Measurements from ENCODE around the gene NARF. TPM values are rescaled to one million over a fixed set of nuclear protein-coding genes. Genes with fewer than 3 reads are reported as not detected.
A peak's percentile ranks its signal among the peaks of the same experiment; 100 is the strongest.
"Not testable (repeated sequence)": the region's sequence is repeated elsewhere in the genome, so short reads cannot be mapped to it uniquely, and the experiment has no call there.

The NARF gene
- polyA plus RNA-seq, 12 donors: 35.0 to 81.2 (median 66.0) TPM; not detected in 1

- peak; percentile 95 for DNase-seq
Observed at GRCh38 chr17:82496529-82497434, 38.2 kb downstream of the NARF start.

- peak; percentile 48 for DNase-seq
Observed at GRCh38 chr17:82497483-82498405, 39.2 kb downstream of the NARF start.

- no peak for DNase-seq
Observed at GRCh38 chr17:82502207-82502606, 43.7 kb downstream of the NARF start.

- no peak for DNase-seq
Observed at GRCh38 chr17:82503094-82503727, 44.7 kb downstream of the NARF start.

GRCh38 chr17:82503728-82504308 lies 45.3 kb downstream of the NARF start:
- DNase-seq: no peak

GRCh38 chr17:82505296-82505695 lies 46.8 kb downstream of the NARF start:
- no peak for DNase-seq

- DNase-seq: not testable (repeated sequence)
Observed at GRCh38 chr17:82506402-82506801, 47.9 kb downstream of the NARF start.

GRCh38 chr17:82507631-82508175 lies 49.2 kb downstream of the NARF start:
- DNase-seq: no peak

- DNase-seq: not testable (repeated sequence)
Observed at GRCh38 chr17:82511642-82512041, 53.1 kb downstream of the NARF start.

- DNase-seq: not testable (repeated sequence)
Observed at GRCh38 chr17:82513864-82514263, 55.3 kb downstream of the NARF start.

- DNase-seq: no peak
Observed at GRCh38 chr17:82517230-82517865, 58.8 kb downstream of the NARF start.

GRCh38 chr17:82518826-82519810 lies 60.6 kb downstream of the NARF start, which contains the start of gene FOXK2:
FOXK2 (plus strand) TSS chr17:82519732; CDS start chr17:82519889, 157 bp downstream.
- peak; percentile 96 for DNase-seq

- no peak for DNase-seq
Observed at GRCh38 chr17:82519971-82520903, 61.7 kb downstream of the NARF start.

GRCh38 chr17:82524540-82524939 lies 66.0 kb downstream of the NARF start:
- DNase-seq: no peak

GRCh38 chr17:82525712-82526111 lies 67.2 kb downstream of the NARF start:
- no peak for DNase-seq

- DNase-seq: peak; percentile 69
Observed at GRCh38 chr17:82527898-82528297, 69.4 kb downstream of the NARF start.

- DNase-seq: peak; percentile 38
Observed at GRCh38 chr17:82528484-82529265, 70.1 kb downstream of the NARF start.
